Measurements from ENCODE around the gene RHOD.

Gene RHOD

DNA sequence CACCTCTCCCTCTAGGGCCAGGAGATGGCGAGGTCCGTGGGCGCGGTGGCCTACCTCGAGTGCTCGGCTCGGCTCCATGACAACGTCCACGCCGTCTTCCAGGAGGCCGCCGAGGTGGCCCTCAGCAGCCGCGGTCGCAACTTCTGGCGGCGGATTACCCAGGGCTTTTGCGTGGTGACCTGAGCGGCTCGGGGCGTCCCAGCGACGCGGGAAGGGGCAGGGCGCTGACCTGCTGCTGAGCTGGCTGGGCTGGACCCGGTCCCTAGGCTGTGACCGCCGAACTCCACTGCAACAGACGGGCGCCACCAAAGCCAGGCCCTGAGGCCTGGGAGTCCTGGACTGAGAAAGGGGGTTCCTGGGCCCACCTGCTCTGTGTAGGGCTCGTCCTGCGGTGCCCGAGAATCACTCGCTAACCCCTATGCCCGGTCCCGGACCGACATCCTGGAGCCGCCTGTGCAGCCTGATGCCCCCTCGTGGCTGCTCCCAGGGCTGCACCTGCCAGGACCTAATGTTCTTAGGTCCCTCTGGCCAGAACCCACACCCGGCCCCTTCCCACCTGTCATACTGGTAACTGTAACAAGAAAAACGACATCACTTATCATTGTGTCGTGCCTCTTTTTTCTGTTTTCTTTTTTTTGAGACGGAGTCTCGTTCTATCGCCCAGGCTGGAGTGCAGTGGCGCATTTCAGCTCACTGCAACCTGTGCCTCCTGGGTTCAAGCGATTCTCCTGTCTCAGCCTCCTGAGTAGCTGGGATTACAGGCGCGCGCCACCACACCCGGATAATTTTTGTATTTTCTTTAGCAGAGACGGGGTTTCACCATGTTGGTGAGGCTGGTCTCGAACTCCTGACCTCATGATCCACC, 15.0 kb downstream of the RHOD start:
- ATAC-seq: peak; percentile 54
- H3K27ac Mint-ChIP-seq: no peak overlapping the region
- H3K4me3 Mint-ChIP-seq: peak overlapping the region; percentile 31
- no peaks in the 10 kb centered on the region for H3K9me3 Mint-ChIP-seq
- H3K36me3 Mint-ChIP-seq: no peaks in the 10 kb centered on the region
- H3K27me3 Mint-ChIP-seq: peaks cover 52% of the 10 kb centered on the region
- peaks cover 15% of the 10 kb centered on the region for H3K4me1 Mint-ChIP-seq

- Mint-ChIP-seq H3K27me3 (peaks cover 55% of the 10 kb centered on the region), H3K27ac (no peak overlapping the region), H3K36me3 (no peaks in the 10 kb centered on the region), H3K4me1 (peaks cover 21% of the 10 kb centered on the region), H3K9me3 (no peaks in the 10 kb centered on the region), H3K4me3 (no peak overlapping the region)
- no peak for ATAC-seq
Measured at GRCh38 chr11:67072295-67072694, 15.6 kb downstream of the RHOD start.

DNA sequence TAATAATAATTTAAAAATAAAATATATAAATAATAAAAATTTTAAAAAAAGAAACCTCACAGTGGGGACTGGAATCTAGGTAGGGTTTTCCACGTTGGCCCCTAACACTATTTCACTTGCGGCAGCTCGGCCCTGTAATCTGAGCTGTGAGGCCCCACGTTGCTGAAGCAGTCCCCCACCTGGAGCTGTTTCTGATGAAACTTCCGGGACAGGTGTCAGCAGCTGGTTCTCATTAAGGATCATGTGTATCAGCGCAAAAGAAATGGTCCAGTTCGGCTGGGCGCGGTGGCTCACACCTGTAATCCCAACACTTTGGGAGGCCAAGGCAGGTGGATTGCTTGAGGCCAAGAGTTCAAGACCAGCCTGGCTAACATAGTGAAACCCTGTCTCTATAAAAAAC, 17.3 kb downstream of the RHOD start:
- no peaks in the 10 kb centered on the region for H3K9me3 Mint-ChIP-seq
- peaks cover 32% of the 10 kb centered on the region for H3K4me1 Mint-ChIP-seq
- H3K36me3 Mint-ChIP-seq: no peaks in the 10 kb centered on the region
- ATAC-seq: no peak
- H3K4me3 Mint-ChIP-seq: no peak overlapping the region
- H3K27me3 Mint-ChIP-seq: peaks cover 59% of the 10 kb centered on the region
- H3K27ac Mint-ChIP-seq: no peak overlapping the region

GRCh38 chr11:67076202-67076601, 19.6 kb downstream of the RHOD start:
- no peak overlapping the region for H3K4me3 Mint-ChIP-seq
- no peak for ATAC-seq

DNA sequence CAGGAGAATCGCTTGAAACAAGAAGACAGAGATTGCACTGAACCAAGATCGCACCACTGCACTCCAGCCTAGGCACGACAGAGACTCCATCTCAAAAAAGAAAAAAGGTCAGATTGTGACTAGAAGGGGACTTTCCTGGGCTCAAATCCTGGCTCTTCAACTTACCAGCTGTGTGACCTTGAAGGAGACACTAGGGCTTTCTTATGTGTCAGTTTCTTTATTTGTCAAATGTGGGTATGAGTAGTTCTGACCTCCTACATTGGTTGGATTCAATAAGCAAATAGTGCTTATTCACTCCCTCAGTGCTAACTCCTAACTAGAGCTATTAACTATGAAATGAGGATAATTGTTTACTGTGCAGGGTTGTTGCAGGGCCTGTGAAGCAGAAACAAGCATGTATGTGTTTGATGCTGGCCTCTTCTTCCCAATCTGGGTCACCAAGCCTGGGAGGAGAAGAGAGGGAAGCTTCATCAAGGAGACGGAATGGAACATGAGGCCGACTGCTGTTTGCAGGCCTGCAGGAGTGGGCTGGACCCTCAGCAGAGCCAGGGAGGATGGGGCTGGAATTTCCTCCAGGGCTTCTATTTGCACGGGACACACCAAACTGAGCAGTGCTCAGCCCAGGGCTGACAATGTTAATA, 22.5 kb downstream of the RHOD start:
- Mint-ChIP-seq H3K36me3 (no peaks in the 10 kb centered on the region), H3K4me1 (peaks cover 41% of the 10 kb centered on the region), H3K9me3 (no peaks in the 10 kb centered on the region), H3K27me3 (peaks cover 46% of the 10 kb centered on the region), H3K4me3 (no peak overlapping the region), H3K27ac (peak overlapping the region; percentile 36)
- peak; percentile 49 for ATAC-seq

More at GRCh38 chr11:67076202-67076601, 19.6 kb downstream of the RHOD start:
- Mint-ChIP-seq H3K4me1 (peaks cover 38% of the 10 kb centered on the region), H3K27me3 (peaks cover 44% of the 10 kb centered on the region), H3K9me3 (no peaks in the 10 kb centered on the region), H3K27ac (no peak overlapping the region), H3K36me3 (no peaks in the 10 kb centered on the region)

DNA sequence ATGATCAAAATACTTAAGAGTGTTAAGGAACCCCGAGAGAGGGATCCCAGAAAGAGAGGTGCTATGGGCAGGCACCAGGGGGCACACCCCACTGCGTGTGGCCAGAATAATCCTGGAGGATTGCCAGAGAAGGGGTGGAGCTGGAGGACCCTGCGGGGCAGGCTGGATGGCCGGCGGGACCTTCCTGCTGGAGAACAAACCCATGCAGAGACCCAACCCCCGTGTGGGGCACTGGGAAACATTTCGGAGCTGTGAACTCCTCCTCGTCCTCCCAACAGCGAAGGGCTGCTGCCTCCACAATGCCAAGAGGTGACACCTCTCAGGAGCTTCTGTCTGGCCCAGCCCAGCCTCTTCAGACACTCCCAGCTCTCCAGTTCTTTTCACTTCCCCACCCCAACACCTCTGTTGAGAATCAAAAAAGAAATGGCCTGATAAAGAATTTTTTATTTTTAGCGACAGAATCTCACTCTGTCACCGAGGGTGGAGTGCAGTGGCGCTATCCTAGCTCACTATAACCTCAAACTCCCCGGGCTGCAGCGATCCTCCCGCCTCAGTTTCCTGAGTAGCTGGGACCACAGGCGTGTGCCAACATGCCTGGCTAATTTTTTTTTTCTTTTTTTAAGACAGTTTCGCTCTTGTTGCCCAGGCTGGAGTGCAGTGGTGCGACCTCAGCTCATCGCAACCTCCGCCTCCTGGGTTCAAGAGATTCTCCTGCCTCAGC, 25.6 kb downstream of the RHOD start:
- H3K4me3 Mint-ChIP-seq: no peak overlapping the region
- H3K27me3 Mint-ChIP-seq: peaks cover 33% of the 10 kb centered on the region
- ATAC-seq: no peak
- H3K9me3 Mint-ChIP-seq: no peaks in the 10 kb centered on the region
- peak overlapping the region; percentile 46 for H3K27ac Mint-ChIP-seq
- no peaks in the 10 kb centered on the region for H3K36me3 Mint-ChIP-seq
- H3K4me1 Mint-ChIP-seq: peaks cover 28% of the 10 kb centered on the region

- H3K4me1 Mint-ChIP-seq: peaks cover 17% of the 10 kb centered on the region
- no peak for ATAC-seq
- no peak overlapping the region for H3K27ac Mint-ChIP-seq
- H3K4me3 Mint-ChIP-seq: no peak overlapping the region
- no peaks in the 10 kb centered on the region for H3K36me3 Mint-ChIP-seq
- H3K9me3 Mint-ChIP-seq: no peaks in the 10 kb centered on the region
- peaks cover 17% of the 10 kb centered on the region for H3K27me3 Mint-ChIP-seq
Measured at GRCh38 chr11:67083786-67084366, 27.2 kb downstream of the RHOD start.

DNA sequence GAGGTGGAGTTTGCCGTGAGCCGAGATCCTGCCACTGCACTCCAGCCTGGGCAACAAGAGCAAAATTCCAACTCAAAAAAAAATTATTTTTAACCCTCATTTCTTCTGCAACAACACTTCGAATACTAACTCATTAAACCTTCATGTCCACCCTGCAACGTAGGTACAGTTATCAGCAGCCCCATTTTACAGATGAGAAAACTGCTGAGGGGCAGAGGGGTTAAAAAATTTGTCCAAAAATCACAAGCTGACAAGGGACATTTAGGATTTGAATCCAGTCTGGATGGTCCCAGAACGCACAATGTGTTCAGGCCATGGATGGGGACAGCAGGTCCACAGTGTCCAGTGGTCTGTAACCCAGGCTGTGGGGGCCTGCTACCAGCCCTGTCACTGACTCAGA, 29.0 kb downstream of the RHOD start:
- Mint-ChIP-seq H3K9me3 (no peaks in the 10 kb centered on the region), H3K36me3 (no peaks in the 10 kb centered on the region), H3K27me3 (peaks cover 19% of the 10 kb centered on the region), H3K4me1 (peaks cover 11% of the 10 kb centered on the region), H3K4me3 (no peak overlapping the region), H3K27ac (no peak overlapping the region)
- ATAC-seq: no peak

DNA sequence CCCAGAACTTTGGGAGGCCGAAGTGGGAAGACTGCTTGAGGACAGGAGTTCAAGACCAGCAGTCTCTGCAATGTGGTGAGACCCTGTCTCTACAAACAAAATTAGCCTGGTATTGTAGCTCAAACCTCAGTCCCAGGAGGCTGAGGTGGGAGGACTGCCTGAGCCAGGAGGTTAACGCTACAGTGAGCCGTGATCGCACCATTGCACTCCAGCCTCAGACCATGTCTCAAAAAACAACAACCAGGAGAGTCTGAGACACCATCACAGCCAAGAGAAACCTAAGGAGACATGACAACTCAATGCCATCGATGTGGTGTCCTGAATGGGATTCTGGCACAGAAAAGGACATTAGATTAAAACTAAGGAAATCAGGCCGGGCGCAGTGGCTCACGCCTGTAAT, 34.1 kb downstream of the RHOD start:
- no peaks in the 10 kb centered on the region for H3K4me1 Mint-ChIP-seq
- ATAC-seq: no peak
- no peaks in the 10 kb centered on the region for H3K9me3 Mint-ChIP-seq
- H3K27ac Mint-ChIP-seq: peak overlapping the region; percentile 13
- H3K4me3 Mint-ChIP-seq: no peak overlapping the region
- no peaks in the 10 kb centered on the region for H3K36me3 Mint-ChIP-seq
- H3K27me3 Mint-ChIP-seq: peaks cover 14% of the 10 kb centered on the region

GRCh38 chr11:67095214-67095507, 38.5 kb downstream of the RHOD start:
- peaks cover 15% of the 10 kb centered on the region for H3K4me1 Mint-ChIP-seq
- no peak for ATAC-seq

DNA sequence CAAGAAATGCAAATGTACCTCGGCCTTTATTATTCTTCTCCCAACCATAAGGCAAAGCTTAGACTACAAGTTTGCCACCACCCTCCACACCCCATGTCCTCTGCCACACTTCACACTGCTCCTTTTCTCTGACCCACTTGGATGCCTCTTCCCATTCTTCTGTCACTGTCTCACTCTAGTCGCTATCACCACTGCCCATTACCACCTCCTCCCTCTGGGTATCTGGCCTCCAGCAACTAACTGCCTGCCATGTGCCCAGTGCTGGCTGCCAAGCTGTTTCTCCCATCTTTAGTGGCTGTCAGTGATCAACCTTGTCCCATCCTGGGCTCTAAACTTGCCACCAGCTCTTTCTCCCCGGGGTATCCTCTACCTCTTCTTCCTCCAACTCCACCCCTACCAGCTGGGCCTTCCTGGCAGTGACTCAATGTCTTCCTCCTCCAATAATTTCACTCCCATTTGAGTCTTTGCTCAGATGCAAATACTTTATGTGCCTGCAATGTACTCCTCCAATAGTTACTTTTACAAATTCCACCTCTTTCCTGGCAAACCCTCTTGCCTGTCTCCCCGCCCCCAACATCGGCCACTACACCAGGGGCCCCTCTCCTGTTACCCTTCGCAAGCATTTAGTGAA, 42.3 kb downstream of the RHOD start:
- Mint-ChIP-seq H3K36me3 (no peaks in the 10 kb centered on the region), H3K4me1 (peaks cover 18% of the 10 kb centered on the region), H3K9me3 (no peaks in the 10 kb centered on the region), H3K27me3 (peaks cover 8% of the 10 kb centered on the region), H3K4me3 (no peak overlapping the region), H3K27ac (peak overlapping the region; percentile 80)
- ATAC-seq: no peak

More at GRCh38 chr11:67095214-67095507, 38.5 kb downstream of the RHOD start:
- no peaks in the 10 kb centered on the region for H3K36me3 Mint-ChIP-seq
- H3K27ac Mint-ChIP-seq: no peak overlapping the region
- H3K4me3 Mint-ChIP-seq: no peak overlapping the region
- no peaks in the 10 kb centered on the region for H3K9me3 Mint-ChIP-seq
- peaks cover 9% of the 10 kb centered on the region for H3K27me3 Mint-ChIP-seq

GRCh38 chr11:67099831-67100324, 43.2 kb downstream of the RHOD start:
- H3K36me3 Mint-ChIP-seq: no peaks in the 10 kb centered on the region
- peak overlapping the region; percentile 80 for H3K27ac Mint-ChIP-seq
- H3K4me3 Mint-ChIP-seq: peak overlapping the region; percentile 1
- H3K4me1 Mint-ChIP-seq: peaks cover 18% of the 10 kb centered on the region
- H3K9me3 Mint-ChIP-seq: no peaks in the 10 kb centered on the region
- peaks cover 17% of the 10 kb centered on the region for H3K27me3 Mint-ChIP-seq
- ATAC-seq: peak; percentile 84

GRCh38 chr11:67102664-67103063, 46.0 kb downstream of the RHOD start:
- ATAC-seq: no peak
- Mint-ChIP-seq H3K27ac (no peak overlapping the region), H3K27me3 (peaks cover 18% of the 10 kb centered on the region)

DNA sequence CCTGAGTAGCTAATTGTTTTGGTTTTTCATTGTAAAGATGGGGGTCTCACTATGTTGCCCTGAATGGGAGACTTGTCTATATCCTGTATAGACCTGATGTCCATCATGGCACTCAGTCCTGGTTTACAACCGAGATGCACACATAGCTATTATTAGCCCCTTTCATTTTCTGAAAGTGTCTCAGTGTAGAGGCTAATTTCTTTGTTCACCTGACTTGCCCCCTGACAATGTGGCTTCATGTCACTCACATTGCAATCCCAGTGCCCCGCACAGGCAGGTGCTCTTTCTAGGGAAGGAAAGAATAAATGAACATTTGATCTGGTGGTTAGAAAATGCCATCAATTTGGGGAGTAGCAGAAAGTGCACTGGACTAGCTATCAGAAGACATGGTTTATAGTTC, 49.3 kb downstream of the RHOD start:
- no peak for ATAC-seq
- no peaks in the 10 kb centered on the region for H3K9me3 Mint-ChIP-seq
- peaks cover 18% of the 10 kb centered on the region for H3K27me3 Mint-ChIP-seq
- H3K27ac Mint-ChIP-seq: no peak overlapping the region
- no peaks in the 10 kb centered on the region for H3K36me3 Mint-ChIP-seq
- no peak overlapping the region for H3K4me3 Mint-ChIP-seq
- no peaks in the 10 kb centered on the region for H3K4me1 Mint-ChIP-seq

More at GRCh38 chr11:67102664-67103063, 46.0 kb downstream of the RHOD start:
- Mint-ChIP-seq H3K4me1 (peaks cover 18% of the 10 kb centered on the region), H3K4me3 (no peak overlapping the region), H3K36me3 (no peaks in the 10 kb centered on the region), H3K9me3 (no peaks in the 10 kb centered on the region)

- no peaks in the 10 kb centered on the region for H3K9me3 Mint-ChIP-seq
- H3K4me3 Mint-ChIP-seq: no peak overlapping the region
- peaks cover 32% of the 10 kb centered on the region for H3K4me1 Mint-ChIP-seq
- no peaks in the 10 kb centered on the region for H3K36me3 Mint-ChIP-seq
- no peak overlapping the region for H3K27ac Mint-ChIP-seq
- no peaks in the 10 kb centered on the region for H3K27me3 Mint-ChIP-seq
- ATAC-seq: no peak
Measured at GRCh38 chr11:67111261-67111660, 54.6 kb downstream of the RHOD start.
